B cell (primary cell): ENCODE measurements around the gene TNFAIP8L3. TPM values are rescaled to one million over a fixed set of nuclear protein-coding genes. Genes with fewer than 3 reads are reported as not detected.

Experiments used
- ATAC-seq: fragments of 200-7000 bp; cut with Tn5 transposase; one replicate; pipeline ENCODE4 v1.10.0; 2021; ENCODE audit warnings: low read depth, mild to moderate bottlenecking, moderate number of reproducible peaks, moderate library complexity
- CTCF ChIA-PET: fragments of 350-600 bp; sonication (Branson Sonifier 250); formaldehyde crosslinking; loops from one replicate; lab custom pipeline; 2021; ENCODE audit warnings: antibody characterized with exemption, inconsistent platforms; lab: Charles Lee
- POLR2A ChIA-PET: fragments of 350-600 bp; sonication (Branson Sonifier 250); formaldehyde crosslinking; loops from one replicate; lab custom pipeline; 2021; ENCODE audit warnings: antibody characterized with exemption; lab: Charles Lee
- DNase-seq: peaks from one replicate; pipeline ENCODE4 v3.0.0; 2013
- H2AFZ ChIP-seq: 2 replicates; pipeline ENCODE4 v1.6.1; 2012; ENCODE audit warnings: mild to moderate bottlenecking, low read depth, low read length; ENCODE audit not compliant: insufficient read depth, poor library complexity, severe bottlenecking
- H3K27ac ChIP-seq, 2 donors: 1 replicate in 1 of 2; 2 replicates in 1 of 2; pipeline ENCODE4 v1.5.1; 2012 to 2013; ENCODE audit warnings: low read length in 2 of 2, mild to moderate bottlenecking in 2 of 2, moderate library complexity in 1 of 2
- H3K27me3 ChIP-seq, 4 experiments: fragments of 200-600 bp in 1 of 4; sonication (generic) in 1 of 4; replicated peaks in 1 of 4; 1 replicate in 2 of 4; 2 replicates in 2 of 4; pipeline versions ENCODE4 v1.6.1 to v1.7.0; 2013 to 2016; ENCODE audit warnings: low read length in 3 of 4, mild to moderate bottlenecking in 2 of 4, mixed read lengths in 1 of 4, moderate library complexity in 1 of 4; ENCODE audit not compliant: insufficient read depth in 4 of 4, control insufficient read depth in 3 of 4; ENCODE audit errors: control extremely low read depth in 1 of 4
- H3K36me3 ChIP-seq, 2 experiments: replicated peaks in 1 of 2; 1 replicate in 1 of 2; 2 replicates in 1 of 2; pipeline versions ENCODE4 v1.6.1 to v1.7.1; 2013; ENCODE audit warnings: low read length in 1 of 2; ENCODE audit not compliant: insufficient read depth in 2 of 2, control insufficient read depth in 1 of 2; ENCODE audit errors: control extremely low read depth in 1 of 2, extremely low read depth in 1 of 2
- H3K4me1 ChIP-seq, 2 donors: fragments of 200-600 bp in 1 of 2; sonication (generic) in 1 of 2; 1 replicate in 1 of 2; 2 replicates in 1 of 2; pipeline versions ENCODE4 v1.5.1 to v1.6.1; 2013 to 2017; ENCODE audit warnings: low read length in 2 of 2; ENCODE audit not compliant: control insufficient read depth in 2 of 2, insufficient read depth in 2 of 2
- H3K4me2 ChIP-seq: replicated peaks from 2 replicates; pipeline ENCODE3; 2012; ENCODE audit warnings: mild to moderate bottlenecking, low read depth, low read length; ENCODE audit not compliant: poor library complexity, severe bottlenecking
- H3K4me3 ChIP-seq, 5 experiments: fragments of 200-600 bp in 1 of 5; sonication (generic) in 1 of 5; 1 replicate in 3 of 5; 2 replicates in 2 of 5; pipeline versions ENCODE4 v1.5.1 to v1.7.0; 2011 to 2016; ENCODE audit warnings: low read length in 4 of 5, mild to moderate bottlenecking in 4 of 5, low read depth in 2 of 5, control low read depth in 1 of 5, moderate library complexity in 1 of 5; ENCODE audit not compliant: insufficient read depth in 1 of 5; ENCODE audit errors: control extremely low read depth in 1 of 5, extremely low read depth in 1 of 5
- H3K79me2 ChIP-seq: fragments of 200-600 bp; sonication (generic); one replicate; pipeline ENCODE4 v1.6.0; 2016; ENCODE audit warnings: low read length; ENCODE audit not compliant: control insufficient read depth, insufficient read depth
- H3K9ac ChIP-seq: fragments of 200-600 bp; sonication (generic); 2 replicates; pipeline ENCODE4 v1.6.1; 2017; ENCODE audit warnings: mild to moderate bottlenecking, low read length, moderate library complexity
- H3K9me3 ChIP-seq, 3 donors: one replicate each; pipeline versions ENCODE4 v1.6.1 to v1.7.1; 2013; ENCODE audit warnings: low read length in 2 of 3; ENCODE audit not compliant: control insufficient read depth in 2 of 3, insufficient read depth in 1 of 3; ENCODE audit errors: control extremely low read depth in 1 of 3
- H4K20me1 ChIP-seq: 2 replicates; pipeline ENCODE4 v1.6.0; 2012; ENCODE audit warnings: mild to moderate bottlenecking, low read length; ENCODE audit not compliant: insufficient read depth, control insufficient read depth, poor library complexity, severe bottlenecking
- H3K27ac Mint-ChIP-seq: one replicate; pipeline ENCODE4 v1.8.0; 2021; ENCODE audit warnings: mixed read lengths
- H3K27me3 Mint-ChIP-seq: one replicate; pipeline ENCODE4 v1.8.0; 2021; ENCODE audit warnings: mixed read lengths
- H3K4me1 Mint-ChIP-seq: one replicate; pipeline ENCODE4 v1.8.0; 2021; ENCODE audit warnings: mixed read lengths
- H3K4me3 Mint-ChIP-seq: one replicate; pipeline ENCODE4 v1.8.0; 2021; ENCODE audit warnings: mixed read lengths
- H3K9me3 Mint-ChIP-seq: one replicate; pipeline ENCODE4 v1.8.0; 2022; ENCODE audit warnings: mixed read lengths; ENCODE audit not compliant: insufficient read depth
- CTCF ChIP-seq: fragments of 200-600 bp; IDR thresholded peaks from one replicate; pipeline ENCODE4 v1.8.0; 2022; ENCODE audit warnings: antibody characterized with exemption, mild to moderate bottlenecking
- EZH2 ChIP-seq: IDR thresholded peaks from 2 replicates; pipeline ENCODE4 v1.6.1; 2012; ENCODE audit warnings: borderline replicate concordance, low read depth, mild to moderate bottlenecking, moderate library complexity, low read length; ENCODE audit not compliant: insufficient read depth, poor library complexity, severe bottlenecking
- WGBS: methylation state at CpG from one replicate; pipeline ENCODE4 v1.1.5; 2013; ENCODE audit warnings: missing lambda C conversion rate; ENCODE audit not compliant: insufficient coverage; 5-methylcytosine and 5-hydroxymethylcytosine counted together
- intact Hi-C: fragments of 100-400 bp; cut with micrococcal nuclease; formaldehyde crosslinking; loops from one replicate; pipeline ENCODE4 v1.10.0; 2022
- polyA plus RNA-seq: library from polyadenylated mRNA; depleted of rRNA; stranded (reverse); fragments of >200 nt; gene quantifications from 2 replicates; pipeline ENCODE4 v1.2.3, GENCODE V29; 2012
- total RNA-seq, 2 donors: library from RNA; stranded (reverse); fragments of 120-200 nt in 1 of 2; gene quantifications; 1 replicate in 1 of 2; 2 replicates in 1 of 2; pipeline versions ENCODE4 v1.2.3 to v1.2.4, GENCODE V29; 2013 to 2022

Gene TNFAIP8L3
- total and polyA plus RNA-seq, 2 donors (not counting 1 experiment from before 2014, with no cell fraction given) = not detected

GRCh38 chr15:51080286-51080685, 14.4 kb downstream of the TNFAIP8L3 start:
- no peak for DNase-seq
- Mint-ChIP-seq H3K9me3 (no peaks in the 10 kb centered on the region), H3K27ac (no peak overlapping the region), H3K4me1 (peaks cover 12% of the 10 kb centered on the region), H3K4me3 (no peak overlapping the region), H3K27me3 (no peaks in the 10 kb centered on the region)
- intact Hi-C loops = no loop called here
- Histone ChIP-seq H3K79me2 (no peaks in the 10 kb centered on the region), H2AFZ (no peak overlapping the region), H3K27me3 (no peaks in the 10 kb centered on the region), H3K4me1 (peaks cover 0 to 13% of the 10 kb centered on the region in 2 donors), H3K36me3 (no peaks in the 10 kb centered on the region), H3K9me3 (no peaks in the 10 kb centered on the region), H3K4me3 (no peak overlapping the region), H3K9ac (no peak overlapping the region), H4K20me1 (no peaks in the 10 kb centered on the region), H3K27ac (no peak overlapping the region), H3K4me2 (no peak overlapping the region)
- no peak for ATAC-seq
- 100% methylated on average over 2 of the region's 5 CpGs for WGBS
- TF ChIP-seq CTCF (no peak), EZH2 (no peak)
- ChIA-PET POLR2A (no interaction called here), CTCF (no interaction called here)

DNA sequence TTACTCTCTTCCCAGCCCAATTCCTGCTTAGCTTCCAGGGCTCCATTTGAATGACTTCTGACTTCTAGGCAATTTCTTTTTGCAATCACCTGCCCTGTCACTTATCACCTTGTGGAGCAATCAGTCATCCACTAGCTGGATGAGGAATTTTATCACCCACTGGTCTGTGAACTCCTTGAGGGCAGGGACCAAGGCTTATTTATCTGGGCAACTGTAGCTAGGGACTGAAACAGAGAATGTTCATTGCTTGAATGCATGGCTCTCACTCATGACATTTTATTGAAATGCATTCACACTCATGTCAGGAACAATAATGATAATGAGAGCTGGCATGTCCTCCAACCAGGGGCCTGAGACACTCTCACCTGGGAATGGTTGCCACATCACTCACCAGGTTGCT, 15.5 kb downstream of the TNFAIP8L3 start:
- H3K79me2 ChIP-seq = no peaks in the 10 kb centered on the region
- no peaks in the 10 kb centered on the region for H3K9me3 Mint-ChIP-seq
- peaks cover 12% of the 10 kb centered on the region for H3K4me1 Mint-ChIP-seq
- H3K27me3 Mint-ChIP-seq = no peaks in the 10 kb centered on the region
- CTCF ChIA-PET = no interaction called here
- no peaks in the 10 kb centered on the region for H3K9me3 ChIP-seq
- no peaks in the 10 kb centered on the region for H3K27me3 ChIP-seq
- DNase-seq (no peak), ATAC-seq (no peak)
- POLR2A ChIA-PET = no interaction called here
- no peak overlapping the region for H3K9ac ChIP-seq
- H3K4me3 Mint-ChIP-seq = peak overlapping the region; percentile 4
- H3K27ac ChIP-seq = no peak overlapping the region
- no peak overlapping the region for H3K4me2 ChIP-seq
- H3K4me1 ChIP-seq = peaks cover 0 to 13% of the 10 kb centered on the region in 2 donors
- H3K27ac Mint-ChIP-seq = no peak overlapping the region
- TF ChIP-seq EZH2 (no peak), CTCF (no peak)
- H4K20me1 ChIP-seq = no peaks in the 10 kb centered on the region
- H2AFZ ChIP-seq = no peak overlapping the region
- no peak overlapping the region for H3K4me3 ChIP-seq
- intact Hi-C loops = no loop called here
- H3K36me3 ChIP-seq = no peaks in the 10 kb centered on the region
